ENCODE data around the gene AADAC. TPM values are rescaled to one million over a fixed set of nuclear protein-coding genes. Genes with fewer than 3 reads are reported as not detected.
A peak's percentile ranks its signal among the peaks of the same experiment; 100 is the strongest.
"Not testable (repeated sequence)": the region's sequence is repeated elsewhere in the genome, so short reads cannot be mapped to it uniquely, and the experiment has no call there.

The AADAC gene
- total RNA-seq, 1 experiment from 2014 or later, result not detected

DNA sequence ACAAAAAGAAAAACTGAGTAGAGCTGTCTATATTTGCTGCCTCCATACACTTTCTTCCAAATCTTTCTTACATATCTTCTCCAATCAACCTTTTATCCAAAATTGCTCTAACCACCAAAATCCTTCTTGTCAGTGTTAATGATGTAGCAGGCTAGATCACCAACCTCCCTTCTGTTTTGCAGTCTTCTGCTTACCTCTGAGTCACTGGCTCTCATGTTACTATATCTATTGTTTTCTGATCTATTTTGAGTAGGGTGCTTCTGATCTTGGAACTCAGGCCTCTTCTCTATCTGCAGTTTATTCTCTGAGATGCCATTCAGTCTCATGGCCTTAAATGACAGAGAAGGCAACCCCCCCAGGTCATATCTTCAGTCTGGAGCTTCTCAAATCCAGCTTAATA lies 26.3 kb upstream of the AADAC start:
- no peak overlapping the region for H3K4me3 Mint-ChIP-seq (ENCODE audit: low read depth, unreplicated experiment)
- TF ChIP-seq, protein P1, sequence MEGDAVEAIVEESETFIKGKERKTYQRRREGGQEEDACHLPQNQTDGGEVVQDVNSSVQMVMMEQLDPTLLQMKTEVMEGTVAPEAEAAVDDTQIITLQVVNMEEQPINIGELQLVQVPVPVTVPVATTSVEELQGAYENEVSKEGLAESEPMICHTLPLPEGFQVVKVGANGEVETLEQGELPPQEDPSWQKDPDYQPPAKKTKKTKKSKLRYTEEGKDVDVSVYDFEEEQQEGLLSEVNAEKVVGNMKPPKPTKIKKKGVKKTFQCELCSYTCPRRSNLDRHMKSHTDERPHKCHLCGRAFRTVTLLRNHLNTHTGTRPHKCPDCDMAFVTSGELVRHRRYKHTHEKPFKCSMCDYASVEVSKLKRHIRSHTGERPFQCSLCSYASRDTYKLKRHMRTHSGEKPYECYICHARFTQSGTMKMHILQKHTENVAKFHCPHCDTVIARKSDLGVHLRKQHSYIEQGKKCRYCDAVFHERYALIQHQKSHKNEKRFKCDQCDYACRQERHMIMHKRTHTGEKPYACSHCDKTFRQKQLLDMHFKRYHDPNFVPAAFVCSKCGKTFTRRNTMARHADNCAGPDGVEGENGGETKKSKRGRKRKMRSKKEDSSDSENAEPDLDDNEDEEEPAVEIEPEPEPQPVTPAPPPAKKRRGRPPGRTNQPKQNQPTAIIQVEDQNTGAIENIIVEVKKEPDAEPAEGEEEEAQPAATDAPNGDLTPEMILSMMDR (IDR thresholded peaks at IDR 0.05; ENCODE audit: unreplicated experiment), result no peak
- no peaks in the 10 kb centered on the region for H3K36me3 Mint-ChIP-seq (ENCODE audit: insufficient read depth, unreplicated experiment)
- no peaks in the 10 kb centered on the region for H3K27me3 Mint-ChIP-seq (ENCODE audit: unreplicated experiment)
- no peak overlapping the region for H3K27ac Mint-ChIP-seq (ENCODE audit: unreplicated experiment)
- no peak for DNase-seq
- CTCF ChIA-PET, result no interaction called here
- H3K9me3 Mint-ChIP-seq (ENCODE audit: low read depth, unreplicated experiment), result no peaks in the 10 kb centered on the region
- peaks cover 11% of the 10 kb centered on the region for H3K4me1 Mint-ChIP-seq (ENCODE audit: low read depth, unreplicated experiment)
- BruUV-seq (replicated peaks), result no TSS peak
- intact Hi-C loops (cut with micrococcal nuclease; ENCODE audit: unreplicated experiment), result no loop called here

DNA sequence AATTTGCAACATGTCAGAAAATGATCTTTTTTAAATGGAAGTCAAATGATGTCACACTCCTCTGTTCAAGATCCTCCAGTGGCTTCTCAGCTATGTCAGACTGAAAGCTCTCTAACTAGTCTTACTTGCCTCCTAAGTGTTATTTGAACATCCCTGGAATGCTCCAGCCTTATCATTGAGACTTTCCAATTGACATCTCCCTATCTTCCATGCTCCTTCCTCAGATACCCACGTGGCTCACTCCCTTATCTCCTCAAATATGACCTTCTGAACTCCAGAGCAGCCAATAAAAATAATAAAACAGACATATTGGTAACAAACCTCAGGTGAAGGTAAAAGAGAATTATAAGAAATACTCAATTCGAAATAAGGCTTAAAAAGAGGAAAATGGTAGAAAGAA lies 25.5 kb upstream of the AADAC start:
- H3K4me1 Mint-ChIP-seq (ENCODE audit: low read depth, unreplicated experiment), result peaks cover 13% of the 10 kb centered on the region
- no peak overlapping the region for H3K27ac Mint-ChIP-seq (ENCODE audit: unreplicated experiment)
- H3K9me3 Mint-ChIP-seq (ENCODE audit: low read depth, unreplicated experiment), result no peaks in the 10 kb centered on the region
- intact Hi-C loops (cut with micrococcal nuclease; ENCODE audit: unreplicated experiment), result no loop called here
- H3K36me3 Mint-ChIP-seq (ENCODE audit: insufficient read depth, unreplicated experiment), result no peaks in the 10 kb centered on the region
- TF ChIP-seq, protein P1 (IDR thresholded peaks at IDR 0.05; ENCODE audit: unreplicated experiment), result no peak
- no peak for DNase-seq
- H3K27me3 Mint-ChIP-seq (ENCODE audit: unreplicated experiment), result no peaks in the 10 kb centered on the region
- H3K4me3 Mint-ChIP-seq (ENCODE audit: low read depth, unreplicated experiment), result no peak overlapping the region
- CTCF ChIA-PET, result no interaction called here
- no TSS peak for BruUV-seq (replicated peaks)

DNA sequence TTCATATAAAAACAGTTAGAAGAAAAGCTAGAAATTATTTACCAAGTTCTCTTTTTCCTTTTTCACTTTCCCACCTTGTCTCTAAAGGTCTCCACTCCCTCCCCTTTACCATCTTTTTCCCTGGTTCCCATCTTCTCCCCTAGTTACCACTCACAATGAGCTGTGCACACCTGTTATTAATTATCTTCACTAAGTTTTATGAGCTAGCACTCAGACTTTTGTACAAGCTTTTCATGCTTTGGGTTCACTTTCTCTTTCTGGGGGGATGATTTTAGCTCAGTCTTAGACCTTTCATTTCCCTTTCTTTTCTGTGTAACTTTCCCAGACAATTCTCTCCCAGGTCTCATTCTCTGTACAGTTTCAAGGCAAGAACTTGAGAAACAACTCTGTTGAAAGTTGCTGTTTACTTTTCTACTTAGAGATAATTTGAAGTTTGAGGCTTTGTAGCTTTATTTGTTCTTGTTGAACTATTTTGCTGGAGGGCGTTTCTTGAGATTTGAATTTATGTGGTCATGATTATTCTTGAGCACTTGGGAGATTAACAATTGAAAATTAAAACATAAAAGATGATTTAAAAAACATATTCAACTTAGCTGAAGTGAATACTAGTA lies 24.0 kb upstream of the AADAC start:
- BruUV-seq (replicated peaks), result no TSS peak
- Mint-ChIP-seq H3K9me3 (ENCODE audit: low read depth, unreplicated experiment) (no peaks in the 10 kb centered on the region), H3K27ac (ENCODE audit: unreplicated experiment) (peak overlapping the region; percentile 25), H3K27me3 (ENCODE audit: unreplicated experiment) (no peaks in the 10 kb centered on the region), H3K4me1 (ENCODE audit: low read depth, unreplicated experiment) (peaks cover 27% of the 10 kb centered on the region), H3K4me3 (ENCODE audit: low read depth, unreplicated experiment) (no peak overlapping the region), H3K36me3 (ENCODE audit: insufficient read depth, unreplicated experiment) (no peaks in the 10 kb centered on the region)
- intact Hi-C loops (cut with micrococcal nuclease; ENCODE audit: unreplicated experiment), result no loop called here
- TF ChIP-seq, protein P1 (IDR thresholded peaks at IDR 0.05; ENCODE audit: unreplicated experiment), result no peak
- no peak for DNase-seq
- CTCF ChIA-PET, result interaction anchor here (0.8 to 1.5 kb wide), 5 partner anchors 11 to 26 kb away, joined by 3 to 7 read pairs (median 4); no protein-coding TSS in a partner anchor

DNA sequence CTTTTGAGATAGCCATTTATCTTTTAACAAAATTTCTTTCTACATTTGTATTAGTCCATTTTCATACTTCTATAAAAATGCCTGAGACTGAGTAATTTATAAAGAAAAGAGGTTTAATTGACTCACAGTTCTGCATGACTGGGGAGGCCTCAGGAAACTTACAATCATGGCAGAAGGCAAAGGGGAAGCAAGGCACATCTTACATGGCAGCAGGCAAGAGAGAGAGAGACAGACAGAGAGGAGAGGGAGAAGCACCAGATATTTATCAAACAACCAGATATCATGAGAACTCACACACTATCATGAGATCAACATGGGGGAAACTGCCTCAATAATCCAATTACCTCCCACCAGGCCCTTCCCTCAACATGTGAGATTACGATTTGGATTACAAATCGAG lies 23.2 kb upstream of the AADAC start:
- H3K9me3 Mint-ChIP-seq (ENCODE audit: low read depth, unreplicated experiment); H3K36me3 Mint-ChIP-seq (ENCODE audit: insufficient read depth, unreplicated experiment); DNase-seq; H3K27ac Mint-ChIP-seq (ENCODE audit: unreplicated experiment); H3K27me3 Mint-ChIP-seq (ENCODE audit: unreplicated experiment); intact Hi-C loops (cut with micrococcal nuclease; ENCODE audit: unreplicated experiment); BruUV-seq (replicated peaks); H3K4me3 Mint-ChIP-seq (ENCODE audit: low read depth, unreplicated experiment): not testable (repeated sequence)
- CTCF ChIA-PET, result interaction anchor here (1.1 to 1.5 kb wide), 3 partner anchors 10 to 25 kb away, joined by 4 to 5 read pairs (median 4); no protein-coding TSS in a partner anchor
- peaks cover 32% of the 10 kb centered on the region for H3K4me1 Mint-ChIP-seq (ENCODE audit: low read depth, unreplicated experiment)

DNA sequence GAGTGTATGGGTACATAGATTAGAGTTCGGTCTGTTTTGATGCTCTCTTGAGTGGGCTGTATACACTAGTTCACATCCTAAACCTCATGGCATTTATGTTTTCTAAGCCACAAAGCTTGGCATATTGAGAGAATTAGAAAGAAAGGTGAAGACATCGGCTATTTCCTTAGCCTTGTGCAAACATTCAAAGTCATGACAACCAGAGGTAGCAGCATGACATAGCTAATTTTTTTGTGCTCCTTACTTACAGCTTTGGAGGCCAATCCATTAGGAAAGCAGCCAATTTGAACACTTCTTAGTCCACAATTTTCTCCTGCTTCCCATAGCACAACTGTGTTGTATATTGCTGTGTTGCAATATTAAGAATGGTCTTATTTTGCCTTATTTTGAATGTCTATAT lies 21.5 kb upstream of the AADAC start:
- Mint-ChIP-seq H3K4me1 (ENCODE audit: low read depth, unreplicated experiment) (peaks cover 33% of the 10 kb centered on the region), H3K27ac (ENCODE audit: unreplicated experiment) (no peak overlapping the region), H3K4me3 (ENCODE audit: low read depth, unreplicated experiment) (no peak overlapping the region), H3K9me3 (ENCODE audit: low read depth, unreplicated experiment) (no peaks in the 10 kb centered on the region), H3K36me3 (ENCODE audit: insufficient read depth, unreplicated experiment) (no peaks in the 10 kb centered on the region), H3K27me3 (ENCODE audit: unreplicated experiment) (no peaks in the 10 kb centered on the region)
- DNase-seq, result no peak
- no TSS peak for BruUV-seq (replicated peaks)
- CTCF ChIA-PET, result no interaction called here
- intact Hi-C loops (cut with micrococcal nuclease; ENCODE audit: unreplicated experiment), result no loop called here
- TF ChIP-seq, protein P1 (IDR thresholded peaks at IDR 0.05; ENCODE audit: unreplicated experiment), result no peak
